ENCODE measurements around the gene OSR1. TPM values are rescaled to one million over a fixed set of nuclear protein-coding genes. Genes with fewer than 3 reads are reported as not detected.
"Not testable (repeated sequence)": the region's sequence is repeated elsewhere in the genome, so short reads cannot be mapped to it uniquely, and the experiment has no call there.

The OSR1 gene
- 0.39 and 0.76 TPM in 2 replicates for total RNA-seq

GRCh38 chr2:19358242-19359020, at the start of gene OSR1:
TSS of gene OSR1 (minus strand) at chr2:19358623. CDS start at chr2:19353805, 4,818 bp downstream.
- DNase-seq (ENCODE audit: low read depth in 2 of 2): peak in 1 of 2 donors; percentile 20

DNA sequence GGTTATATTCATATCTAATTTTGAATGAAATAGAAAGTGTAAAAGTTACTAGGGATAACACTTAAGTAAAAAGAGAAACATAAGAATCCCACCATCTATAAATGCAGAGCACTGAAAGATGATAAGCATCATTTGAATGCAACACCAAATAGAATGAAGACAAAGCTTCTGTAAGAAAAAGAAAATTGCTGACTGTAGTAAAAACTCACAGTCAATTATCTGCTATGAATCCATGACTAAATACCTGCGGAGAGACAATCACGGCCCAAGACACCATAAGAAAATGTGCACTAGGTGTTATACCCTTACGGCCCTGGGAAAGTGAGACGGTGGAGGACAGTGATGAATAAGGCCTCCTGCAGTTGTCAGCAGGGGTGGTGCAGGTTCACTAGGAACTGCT, 45.4 kb upstream of the OSR1 start:
- DNase-seq (ENCODE audit: low read depth in 2 of 2): no peak

- DNase-seq (ENCODE audit: low read depth in 2 of 2): no peak
These were observed 33.8 kb upstream of the OSR1 start for GRCh38 chr2:19392191-19392590.

DNA sequence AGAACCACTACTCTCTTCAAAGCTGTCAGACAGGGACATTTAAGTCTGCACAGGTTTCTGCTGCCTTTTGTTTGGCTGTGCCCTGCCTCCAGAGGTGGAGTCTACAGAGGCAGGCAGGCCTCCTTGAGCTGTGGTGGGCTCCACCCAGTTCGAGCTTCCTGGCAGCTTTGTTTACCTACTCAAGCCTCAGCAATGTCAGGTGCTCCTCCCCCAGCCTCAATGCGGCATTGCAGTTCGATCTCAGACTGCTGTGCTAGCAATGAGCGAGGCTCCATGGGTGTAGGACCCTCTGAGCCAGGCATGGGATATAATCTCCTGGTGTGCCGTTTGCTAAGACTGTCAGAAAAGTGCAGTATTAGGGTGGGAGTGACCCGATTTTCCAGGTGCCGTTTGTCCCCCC, 31.0 kb upstream of the OSR1 start:
- not testable (repeated sequence) for DNase-seq (ENCODE audit: low read depth in 2 of 2)

GRCh38 chr2:19380532-19380931, 22.1 kb upstream of the OSR1 start:
- DNase-seq (ENCODE audit: low read depth in 2 of 2): no peak

DNA sequence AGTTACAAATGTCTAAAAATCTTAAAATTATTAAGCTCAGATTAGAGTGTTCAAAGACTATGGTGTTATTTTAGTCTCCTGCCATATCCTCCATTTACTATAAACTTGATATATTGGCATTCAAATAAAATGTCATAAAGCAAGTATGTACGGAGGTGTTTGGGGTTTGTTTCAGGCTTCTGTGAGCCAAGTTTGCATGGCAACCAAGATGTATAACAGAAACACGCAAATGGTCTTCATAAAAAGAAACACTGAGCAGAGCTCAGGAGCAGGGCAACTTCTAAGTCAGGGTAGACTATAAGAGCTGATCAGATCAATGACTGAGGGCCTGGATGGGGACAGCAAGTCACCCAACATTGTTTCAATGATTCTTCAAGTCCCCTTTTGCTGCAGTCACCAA, 20.5 kb upstream of the OSR1 start:
- no peak for DNase-seq (ENCODE audit: low read depth in 2 of 2)

DNA sequence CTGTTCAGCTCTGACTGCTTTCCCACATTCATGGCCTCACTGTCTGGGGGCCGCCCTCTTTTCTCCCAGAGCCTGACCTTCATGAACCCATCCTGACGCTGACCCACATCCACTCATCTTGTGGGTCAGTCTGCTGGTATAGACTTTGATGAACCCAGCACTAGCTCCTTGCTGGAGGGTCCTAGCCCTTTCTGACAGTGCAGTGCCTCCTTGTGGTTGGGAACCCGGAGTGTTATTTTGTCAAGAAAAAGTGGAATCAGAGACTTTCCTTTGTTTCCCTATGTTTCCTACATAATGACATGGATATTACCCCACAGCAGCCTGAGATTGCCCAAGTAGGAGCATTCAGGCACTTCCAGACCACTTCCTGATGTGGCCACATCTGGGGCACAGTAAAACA, 19.3 kb upstream of the OSR1 start:
- DNase-seq (ENCODE audit: low read depth in 2 of 2): no peak

DNA sequence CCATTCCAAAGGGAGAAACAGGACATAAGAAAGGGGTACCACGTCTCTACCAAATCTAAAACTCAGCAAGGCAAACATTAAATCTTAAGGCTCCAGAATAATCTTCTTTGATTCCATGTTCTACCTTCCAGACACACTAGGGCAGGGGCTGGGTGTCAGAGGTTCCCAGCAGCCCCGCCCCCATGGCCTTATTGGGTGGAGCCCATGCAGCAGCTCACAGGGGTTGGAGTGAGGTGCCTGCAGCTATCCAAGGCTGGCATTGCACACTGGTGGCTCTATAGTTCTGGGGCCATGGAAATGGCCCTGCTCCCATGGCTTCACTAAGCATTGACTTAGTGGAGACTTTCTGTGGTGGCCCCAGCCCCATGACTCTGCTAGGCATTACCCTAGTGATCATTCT, 14.9 kb upstream of the OSR1 start:
- no peak for DNase-seq (ENCODE audit: low read depth in 2 of 2)

DNA sequence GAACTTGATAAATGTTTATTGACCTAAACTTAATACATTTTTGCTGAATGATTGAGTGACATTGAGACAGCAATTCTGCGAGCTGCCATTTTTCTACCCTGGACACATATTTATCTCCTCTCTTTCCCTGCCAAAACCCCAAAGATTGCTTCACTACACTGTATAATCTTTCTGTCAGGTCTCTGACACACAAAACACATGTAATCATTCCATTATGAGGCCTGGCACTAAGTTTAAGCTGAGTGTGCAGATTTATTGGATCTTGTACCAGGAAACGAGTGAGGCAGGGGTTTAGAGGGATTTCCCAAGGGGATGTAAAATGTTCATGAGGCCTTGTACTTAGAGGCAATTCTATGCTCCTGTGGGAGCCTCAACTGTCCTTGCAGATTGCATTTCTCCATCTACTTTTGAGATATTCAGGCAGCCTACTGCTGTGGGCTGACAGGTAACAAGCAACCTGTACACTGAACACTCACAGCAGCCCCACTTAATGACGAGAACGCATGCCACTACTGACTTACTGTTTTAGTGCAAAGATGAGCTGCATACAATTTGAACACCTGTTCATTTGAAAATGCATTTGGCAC, 13.7 kb upstream of the OSR1 start:
- no peak for DNase-seq (ENCODE audit: low read depth in 2 of 2)

DNA sequence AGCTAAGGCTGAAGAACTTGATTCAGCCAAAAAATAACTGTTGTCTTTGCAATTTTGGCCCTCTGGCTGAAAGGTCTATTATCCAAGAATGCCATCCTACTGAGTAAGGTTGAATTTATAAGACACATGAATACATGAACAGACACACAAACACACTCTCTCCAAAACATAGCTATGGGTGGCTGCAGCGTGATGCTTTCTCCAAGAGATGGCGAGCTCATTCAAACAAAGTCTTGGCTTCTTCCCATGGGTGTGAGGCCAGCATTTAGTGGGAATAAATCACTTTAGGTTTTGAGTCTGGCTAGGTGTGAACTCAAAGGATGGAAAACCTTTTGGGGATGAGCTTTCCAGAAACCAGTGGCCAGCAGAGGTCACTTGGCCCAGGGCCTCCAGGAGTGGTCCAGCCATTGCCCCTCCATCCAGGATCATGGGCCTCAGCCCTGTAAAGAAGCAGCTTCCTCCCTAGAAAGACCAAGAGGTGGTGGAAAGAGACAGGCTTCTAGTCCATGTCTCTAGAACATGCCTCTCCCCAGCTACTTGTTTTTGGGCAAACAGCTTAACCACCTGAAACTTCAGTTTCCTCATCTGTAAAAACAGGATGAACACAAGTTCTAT, 11.0 kb upstream of the OSR1 start:
- DNase-seq (ENCODE audit: low read depth in 2 of 2): no peak

GRCh38 chr2:19368760-19369159, 10.3 kb upstream of the OSR1 start:
- no peak for DNase-seq (ENCODE audit: low read depth in 2 of 2)

DNA sequence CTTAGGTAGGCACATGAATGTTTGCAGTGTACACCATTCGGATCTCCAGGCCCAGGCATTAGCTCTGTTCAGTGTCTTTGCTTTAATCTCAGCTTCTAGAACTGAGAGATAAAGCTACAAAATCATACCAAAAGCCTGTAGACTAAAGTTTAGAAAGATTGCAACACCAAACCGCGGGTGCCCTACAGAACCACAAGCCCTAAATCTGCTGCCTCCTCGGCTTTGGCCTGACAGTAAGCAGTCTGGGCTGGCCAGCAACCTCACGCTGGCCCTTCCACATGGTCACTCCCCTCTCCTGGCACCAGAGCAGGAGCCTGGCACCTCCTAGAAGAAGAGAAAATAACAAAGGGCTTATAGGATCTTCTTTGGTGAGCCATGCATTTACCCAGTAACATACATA, 8.9 kb upstream of the OSR1 start:
- no peak for DNase-seq (ENCODE audit: low read depth in 2 of 2)

- no peak for DNase-seq (ENCODE audit: low read depth in 2 of 2)
These were observed 6.7 kb upstream of the OSR1 start for GRCh38 chr2:19365126-19365525.

DNA sequence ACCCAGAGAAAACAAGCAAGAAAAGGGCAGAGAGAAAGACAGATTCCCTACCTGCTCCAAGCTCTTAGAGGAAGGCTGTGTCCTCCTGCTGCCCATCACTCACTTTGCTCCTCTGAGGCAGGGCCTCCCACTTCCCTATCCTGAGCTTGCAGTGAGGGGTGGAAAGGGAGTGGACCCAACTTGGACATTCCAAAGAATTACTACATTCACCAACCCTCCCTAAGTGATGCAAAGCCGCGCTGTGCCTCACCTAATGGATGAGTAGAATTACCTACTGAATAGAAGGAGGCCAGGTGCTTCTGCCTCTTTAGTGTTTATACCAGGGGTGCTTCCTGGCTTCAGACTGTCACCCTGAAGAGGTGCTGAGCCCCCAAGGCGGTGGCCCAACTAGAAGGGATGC, 5.6 kb upstream of the OSR1 start:
- no peak for DNase-seq (ENCODE audit: low read depth in 2 of 2)

GRCh38 chr2:19363474-19363778, 5.0 kb upstream of the OSR1 start:
- no peak for DNase-seq (ENCODE audit: low read depth in 2 of 2)

- DNase-seq (ENCODE audit: low read depth in 2 of 2): peak; percentile 40 to 65
These were observed 4.5 kb upstream of the OSR1 start for GRCh38 chr2:19362755-19363473.

GRCh38 chr2:19362094-19362754, 3.8 kb upstream of the OSR1 start:
- DNase-seq (ENCODE audit: low read depth in 2 of 2): peak; percentile 39 to 54

- peak in 1 of 2 donors; percentile 29 for DNase-seq (ENCODE audit: low read depth in 2 of 2)
These were observed 3.0 kb upstream of the OSR1 start for GRCh38 chr2:19361325-19361990.

DNA sequence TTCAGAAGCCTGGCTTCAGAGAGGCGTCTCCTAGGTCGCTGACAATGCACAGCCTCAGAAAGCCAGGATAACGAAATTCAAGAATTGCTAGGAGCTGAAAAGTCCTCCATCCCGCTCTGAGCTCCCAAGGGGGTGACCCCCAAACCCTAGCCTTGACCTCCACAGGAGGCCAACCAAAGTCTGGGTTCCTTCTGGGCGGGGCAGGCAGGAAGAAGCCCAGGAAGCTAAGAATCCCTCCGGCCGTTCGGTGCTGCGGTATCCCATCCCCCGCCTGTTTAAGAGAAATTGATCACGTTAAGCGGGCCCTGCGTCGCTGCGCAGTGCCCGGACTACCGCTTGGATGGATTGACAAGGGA, 2.5 kb upstream of the OSR1 start:
- DNase-seq (ENCODE audit: low read depth in 2 of 2): no peak

DNA sequence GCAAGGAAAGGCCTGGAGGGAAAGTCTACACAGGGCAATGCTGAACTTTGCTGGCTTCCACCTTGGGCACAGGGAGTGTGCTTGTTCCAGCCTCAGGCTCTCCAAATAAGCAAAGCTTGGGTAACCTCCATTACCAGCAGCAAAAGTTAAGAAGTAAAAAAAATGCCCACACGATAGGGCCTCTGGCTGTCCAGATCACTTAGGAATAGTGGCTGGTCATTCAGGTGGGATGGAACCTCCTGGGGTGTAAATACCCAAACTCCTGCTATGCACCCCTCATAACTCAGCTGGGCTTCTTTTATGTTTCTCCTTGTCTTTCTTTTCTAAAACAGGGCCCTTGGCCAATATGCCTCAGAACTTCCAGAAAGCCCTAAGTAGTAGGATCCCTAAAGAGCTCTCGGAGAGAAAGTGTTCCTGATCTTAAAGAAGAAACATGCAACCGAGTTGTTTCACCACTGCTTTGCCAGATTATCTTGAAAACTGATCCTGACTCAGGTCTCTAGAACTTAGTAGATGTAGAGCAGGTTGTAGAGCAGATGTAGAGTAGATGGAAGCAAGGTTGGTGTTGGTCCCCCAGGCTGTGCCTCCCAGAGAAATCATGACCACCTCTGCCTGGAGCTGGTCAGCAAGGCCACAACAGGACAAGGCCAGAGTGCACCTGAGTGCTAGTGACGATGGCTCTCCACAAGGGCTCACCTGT, 2.0 kb upstream of the OSR1 start:
- DNase-seq (ENCODE audit: low read depth in 2 of 2): no peak

DNA sequence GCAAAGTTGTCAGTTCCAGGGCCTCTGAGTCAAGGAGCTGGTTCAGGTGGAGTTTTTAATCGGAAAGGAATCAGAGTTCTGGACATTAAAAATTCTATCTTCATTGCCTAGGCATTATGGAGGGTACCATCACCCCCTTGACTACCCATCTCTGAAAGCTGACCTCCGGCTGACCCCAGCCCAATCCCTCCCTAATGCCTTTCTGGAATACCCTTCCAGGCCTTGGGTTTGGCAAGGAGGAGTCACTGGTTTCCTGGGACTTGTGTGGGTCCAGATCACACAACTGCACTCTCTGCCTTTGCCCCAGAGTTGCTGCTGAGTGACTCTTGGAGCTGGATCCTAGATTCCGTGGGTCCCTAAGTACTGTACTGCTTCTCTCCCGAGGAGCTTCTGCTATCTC, 1.0 kb upstream of the OSR1 start:
- DNase-seq (ENCODE audit: low read depth in 2 of 2): no peak
